Activated naive CD8-positive, alpha-beta T cell (primary cell): ENCODE measurements around the gene TMEM132D.
"Not testable (repeated sequence)": the region's sequence is repeated elsewhere in the genome, so short reads cannot be mapped to it uniquely, and the experiment has no call there.

Source experiments
- H3K27ac Mint-ChIP-seq: one replicate; pipeline ENCODE4 v1.8.0; 2021; ENCODE audit warnings: mixed read lengths
- H3K27me3 Mint-ChIP-seq: one replicate; pipeline ENCODE4 v1.8.0; 2021; ENCODE audit warnings: mixed read lengths
- H3K36me3 Mint-ChIP-seq: one replicate; pipeline ENCODE4 v1.8.0; 2021; ENCODE audit warnings: mixed read lengths
- H3K4me1 Mint-ChIP-seq: one replicate; pipeline ENCODE4 v1.8.0; 2021; ENCODE audit warnings: low read depth, mixed read lengths
- H3K4me3 Mint-ChIP-seq: one replicate; pipeline ENCODE4 v1.8.0; 2021; ENCODE audit warnings: mild to moderate bottlenecking, mixed read lengths
- H3K9me3 Mint-ChIP-seq: one replicate; pipeline ENCODE4 v1.8.0; 2021; ENCODE audit warnings: low read depth, mixed read lengths

TMEM132D gene

GRCh38 chr12:129201029-129201428 is 702.8 kb downstream of the TMEM132D start:
- H3K27me3 Mint-ChIP-seq: no peaks in the 10 kb centered on the region
- no peaks in the 10 kb centered on the region for H3K4me1 Mint-ChIP-seq
- H3K4me3 Mint-ChIP-seq: no peak overlapping the region
- no peak overlapping the region for H3K27ac Mint-ChIP-seq
- no peaks in the 10 kb centered on the region for H3K36me3 Mint-ChIP-seq
- peaks cover 7% of the 10 kb centered on the region for H3K9me3 Mint-ChIP-seq

GRCh38 chr12:129200576-129200975 is 703.2 kb downstream of the TMEM132D start:
- Mint-ChIP-seq H3K4me1 (no peaks in the 10 kb centered on the region), H3K4me3 (no peak overlapping the region), H3K36me3 (no peaks in the 10 kb centered on the region), H3K9me3 (peaks cover 7% of the 10 kb centered on the region), H3K27ac (no peak overlapping the region), H3K27me3 (no peaks in the 10 kb centered on the region)

- Mint-ChIP-seq H3K27me3 (no peaks in the 10 kb centered on the region), H3K36me3 (peaks cover 3% of the 10 kb centered on the region), H3K27ac (no peak overlapping the region), H3K9me3 (peaks cover 21% of the 10 kb centered on the region), H3K4me1 (no peaks in the 10 kb centered on the region), H3K4me3 (no peak overlapping the region)
Observed at GRCh38 chr12:129196927-129197326, 706.9 kb downstream of the TMEM132D start.

GRCh38 chr12:129195081-129195480 is 708.7 kb downstream of the TMEM132D start:
- peaks cover 24% of the 10 kb centered on the region for H3K9me3 Mint-ChIP-seq
- H3K36me3 Mint-ChIP-seq: peaks cover 3% of the 10 kb centered on the region
- no peak overlapping the region for H3K27ac Mint-ChIP-seq
- no peaks in the 10 kb centered on the region for H3K27me3 Mint-ChIP-seq
- no peak overlapping the region for H3K4me3 Mint-ChIP-seq
- H3K4me1 Mint-ChIP-seq: no peaks in the 10 kb centered on the region

GRCh38 chr12:129193263-129193871 is 710.5 kb downstream of the TMEM132D start:
- no peaks in the 10 kb centered on the region for H3K4me1 Mint-ChIP-seq
- peaks cover 5% of the 10 kb centered on the region for H3K36me3 Mint-ChIP-seq
- peaks cover 24% of the 10 kb centered on the region for H3K9me3 Mint-ChIP-seq
- no peak overlapping the region for H3K4me3 Mint-ChIP-seq
- H3K27ac Mint-ChIP-seq: no peak overlapping the region
- no peaks in the 10 kb centered on the region for H3K27me3 Mint-ChIP-seq

- Mint-ChIP-seq H3K4me3 (no peak overlapping the region), H3K36me3 (peaks cover 5% of the 10 kb centered on the region), H3K27me3 (no peaks in the 10 kb centered on the region), H3K4me1 (no peaks in the 10 kb centered on the region), H3K27ac (no peak overlapping the region), H3K9me3 (peaks cover 21% of the 10 kb centered on the region)
Observed at GRCh38 chr12:129190827-129191226, 713.0 kb downstream of the TMEM132D start.

- not testable (repeated sequence) for H3K27ac Mint-ChIP-seq, H3K4me1 Mint-ChIP-seq, H3K4me3 Mint-ChIP-seq, H3K27me3 Mint-ChIP-seq, H3K36me3 Mint-ChIP-seq
- peaks cover 21% of the 10 kb centered on the region for H3K9me3 Mint-ChIP-seq
Observed at GRCh38 chr12:129189879-129190278, 713.9 kb downstream of the TMEM132D start.

- Mint-ChIP-seq H3K27ac (no peak overlapping the region), H3K27me3 (no peaks in the 10 kb centered on the region), H3K9me3 (peaks cover 3% of the 10 kb centered on the region), H3K4me3 (no peak overlapping the region), H3K36me3 (peaks cover 2% of the 10 kb centered on the region), H3K4me1 (no peaks in the 10 kb centered on the region)
Observed at GRCh38 chr12:129186952-129187351, 716.9 kb downstream of the TMEM132D start.

- Mint-ChIP-seq H3K36me3 (peaks cover 2% of the 10 kb centered on the region), H3K4me1 (no peaks in the 10 kb centered on the region), H3K27me3 (no peaks in the 10 kb centered on the region), H3K27ac (no peak overlapping the region), H3K9me3 (no peaks in the 10 kb centered on the region), H3K4me3 (no peak overlapping the region)
Observed at GRCh38 chr12:129185855-129186254, 718.0 kb downstream of the TMEM132D start.

- no peaks in the 10 kb centered on the region for H3K4me1 Mint-ChIP-seq
- no peaks in the 10 kb centered on the region for H3K27me3 Mint-ChIP-seq
- H3K36me3 Mint-ChIP-seq: peaks cover 2% of the 10 kb centered on the region
- no peaks in the 10 kb centered on the region for H3K9me3 Mint-ChIP-seq
- no peak overlapping the region for H3K27ac Mint-ChIP-seq
- no peak overlapping the region for H3K4me3 Mint-ChIP-seq
Observed at GRCh38 chr12:129184127-129184928, 719.5 kb downstream of the TMEM132D start.

GRCh38 chr12:129179941-129180553 is 723.8 kb downstream of the TMEM132D start:
- H3K27me3 Mint-ChIP-seq: no peaks in the 10 kb centered on the region
- no peaks in the 10 kb centered on the region for H3K36me3 Mint-ChIP-seq
- H3K4me3 Mint-ChIP-seq: no peak overlapping the region
- no peaks in the 10 kb centered on the region for H3K9me3 Mint-ChIP-seq
- no peak overlapping the region for H3K27ac Mint-ChIP-seq
- no peaks in the 10 kb centered on the region for H3K4me1 Mint-ChIP-seq

- H3K36me3 Mint-ChIP-seq: no peaks in the 10 kb centered on the region
- H3K9me3 Mint-ChIP-seq: no peaks in the 10 kb centered on the region
- no peaks in the 10 kb centered on the region for H3K4me1 Mint-ChIP-seq
- no peak overlapping the region for H3K4me3 Mint-ChIP-seq
- H3K27ac Mint-ChIP-seq: no peak overlapping the region
- no peaks in the 10 kb centered on the region for H3K27me3 Mint-ChIP-seq
Observed at GRCh38 chr12:129169928-129170327, 733.9 kb downstream of the TMEM132D start.

GRCh38 chr12:129163861-129164260 is 740.0 kb downstream of the TMEM132D start:
- Mint-ChIP-seq H3K27me3 (no peaks in the 10 kb centered on the region), H3K4me3 (no peak overlapping the region), H3K36me3 (no peaks in the 10 kb centered on the region), H3K4me1 (no peaks in the 10 kb centered on the region), H3K9me3 (peaks cover 4% of the 10 kb centered on the region), H3K27ac (no peak overlapping the region)

GRCh38 chr12:129163461-129163860 is 740.4 kb downstream of the TMEM132D start:
- no peak overlapping the region for H3K4me3 Mint-ChIP-seq

GRCh38 chr12:129162805-129163204 is 741.0 kb downstream of the TMEM132D start:
- Mint-ChIP-seq H3K9me3 (peaks cover 4% of the 10 kb centered on the region), H3K36me3 (no peaks in the 10 kb centered on the region), H3K27ac (no peak overlapping the region), H3K27me3 (no peaks in the 10 kb centered on the region), H3K4me3 (no peak overlapping the region), H3K4me1 (no peaks in the 10 kb centered on the region)

More at GRCh38 chr12:129163461-129163860, 740.4 kb downstream of the TMEM132D start:
- no peak overlapping the region for H3K27ac Mint-ChIP-seq
- H3K36me3 Mint-ChIP-seq: no peaks in the 10 kb centered on the region
- H3K9me3 Mint-ChIP-seq: peaks cover 4% of the 10 kb centered on the region
- H3K27me3 Mint-ChIP-seq: no peaks in the 10 kb centered on the region
- no peaks in the 10 kb centered on the region for H3K4me1 Mint-ChIP-seq
